GM12891 (cell line): ENCODE measurements around the gene RIMBP2.

Experiments
- POLR2A ChIP-seq: IDR thresholded peaks from 2 replicates; pipeline ENCODE4 v1.6.1; 2011; ENCODE audit warnings: low read depth, low read length, control low read depth
- POLR2AphosphoS5 ChIP-seq: IDR thresholded peaks from 2 replicates; pipeline ENCODE4 v1.6.1; 2011; ENCODE audit warnings: low read depth, low read length, control low read depth
- TAF1 ChIP-seq: IDR thresholded peaks from 2 replicates; pipeline ENCODE4 v1.6.1; 2011; ENCODE audit warnings: low read depth, low read length, control low read depth

GRCh38 chr12:130641533-130642184 is 74.4 kb downstream of the RIMBP2 start:
- TF ChIP-seq POLR2A (no peak), TAF1 (no peak), POLR2AphosphoS5 (no peak)
